H1 (cell line): Measurements from ENCODE around the gene CA10.

ENCODE experiments used
- CTCF ChIP-seq, 3 experiments: IDR thresholded peaks; 1 replicate in 2 of 3; 2 replicates in 1 of 3; pipeline versions ENCODE4 v1.5.1 to v1.6.1; 2011; ENCODE audit warnings: low read length in 3 of 3, mild to moderate bottlenecking in 3 of 3, inconsistent platforms in 2 of 3, low read depth in 1 of 3, moderate library complexity in 1 of 3; ENCODE audit not compliant: insufficient read depth in 1 of 3; ENCODE audit errors: control extremely low read depth in 1 of 3
- POLR2AphosphoS5 ChIP-seq: IDR thresholded peaks from 2 replicates; pipeline ENCODE4 v1.6.1; 2011; ENCODE audit warnings: low read depth, low read length

DNA sequence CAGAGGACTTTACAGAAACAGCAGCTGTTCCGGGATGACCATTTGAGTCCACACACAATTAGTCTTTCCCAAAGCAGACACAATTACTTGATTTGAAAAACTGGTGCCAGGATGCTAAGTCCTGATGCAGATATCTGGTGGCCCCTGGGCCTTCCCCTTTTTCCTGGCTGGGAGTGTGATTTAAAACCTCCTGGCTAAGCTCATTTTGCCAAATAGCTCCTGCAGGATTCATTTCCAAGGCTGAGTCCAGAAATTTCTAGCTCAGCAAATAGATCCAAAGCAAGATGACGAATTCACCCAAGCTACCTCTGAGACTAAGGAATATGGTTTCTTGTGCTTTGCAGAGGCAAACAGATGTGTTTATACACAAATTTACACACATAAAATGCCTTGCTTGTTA is 422.2 kb downstream of the CA10 start:
- no peak for TF ChIP-seq CTCF (IDR thresholded peaks at IDR 0.05; ENCODE audit: control extremely low read depth in 1 of 3, insufficient read depth in 1 of 3, low read depth in 1 of 3, low read length in 3 of 3)
- no peak for TF ChIP-seq POLR2AphosphoS5
